Stimulated activated CD8-positive, alpha-beta memory T cell treated with anti-CD3 and anti-CD28 coated beads, Interleukin-12 subunit alpha, Interleukin-12 subunit beta, amount 100 ng/mL, for 4 hours (primary cell): ENCODE measurements around the gene ATE1.

ENCODE experiments used
- DNase-seq: peaks from one replicate; pipeline ENCODE4 v3.0.0-alpha.2; 2020; ENCODE audit warnings: low read depth

The ATE1 gene

DNA sequence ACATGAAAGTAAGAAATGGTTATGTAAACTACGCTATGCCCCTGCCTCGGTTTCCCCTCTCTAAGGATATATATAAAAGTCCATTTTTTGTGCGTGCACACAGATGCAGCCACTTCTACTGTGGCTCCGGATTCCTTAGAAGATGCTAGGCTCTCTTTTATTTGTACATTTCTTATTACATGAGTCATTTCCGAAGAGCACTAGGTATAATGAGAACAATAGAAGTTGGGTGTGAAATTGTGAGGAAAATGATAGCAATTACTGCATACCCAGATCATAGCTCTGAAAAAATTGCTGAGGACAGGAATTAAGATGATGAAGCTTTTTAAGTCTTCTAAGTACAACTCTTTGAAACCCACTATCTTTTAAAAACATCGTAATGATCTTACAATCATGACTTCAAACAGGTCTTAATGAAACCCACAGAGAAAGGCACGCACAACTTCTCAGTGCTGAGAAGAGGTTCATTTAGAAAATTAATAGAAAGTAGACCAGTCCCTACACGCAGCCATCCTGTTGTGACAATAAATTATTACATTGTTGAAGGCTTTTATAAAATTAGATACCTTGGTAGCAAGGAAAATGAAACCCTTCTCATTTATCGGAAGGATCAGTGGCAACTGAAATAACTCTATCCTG, 233.4 kb downstream of the ATE1 start:
- no peak for DNase-seq

- no peak for DNase-seq
These were observed 235.2 kb downstream of the ATE1 start for GRCh38 chr10:121692626-121693025.

- DNase-seq: no peak
These were observed 236.9 kb downstream of the ATE1 start for GRCh38 chr10:121690970-121691369.
